Type B pancreatic cell (in vitro differentiated cells): ENCODE results near the gene RASAL2. TPM values are rescaled to one million over a fixed set of nuclear protein-coding genes. Genes with fewer than 3 reads are reported as not detected.
"Not testable (repeated sequence)": the region's sequence is repeated elsewhere in the genome, so short reads cannot be mapped to it uniquely, and the experiment has no call there.

Source experiments
- DNase-seq: peaks from one replicate; pipeline ENCODE4 v3.0.0; 2021; ENCODE audit warnings: mixed read lengths; ENCODE audit not compliant: unreplicated experiment; ENCODE audit errors: extremely low spot score
- H3K27ac Mint-ChIP-seq: 2 replicates; pipeline ENCODE4 v1.8.0; 2021; ENCODE audit warnings: mild to moderate bottlenecking, mixed read lengths
- H3K27me3 Mint-ChIP-seq: 2 replicates; pipeline ENCODE4 v1.8.0; 2021; ENCODE audit warnings: mixed read lengths
- H3K36me3 Mint-ChIP-seq: 2 replicates; pipeline ENCODE4 v1.8.0; 2021; ENCODE audit warnings: mixed read lengths
- H3K4me1 Mint-ChIP-seq: one replicate; pipeline ENCODE4 v1.8.0; 2021; ENCODE audit warnings: mixed read lengths; ENCODE audit not compliant: unreplicated experiment
- H3K4me3 Mint-ChIP-seq: 2 replicates; pipeline ENCODE4 v1.8.0; 2021; ENCODE audit warnings: mild to moderate bottlenecking, mixed read lengths
- H3K9me3 Mint-ChIP-seq: 2 replicates; pipeline ENCODE4 v1.8.0; 2021; ENCODE audit warnings: mixed read lengths
- CTCF ChIP-seq: fragments of 200-600 bp; sonication (generic); conservative IDR thresholded peaks from 2 replicates; pipeline ENCODE4 v1.5.0; 2021; ENCODE audit warnings: antibody characterized with exemption, mild to moderate bottlenecking
- total RNA-seq: library from RNA; stranded (reverse); gene quantifications from 2 replicates; pipeline ENCODE4 v1.2.1, GENCODE V29; 2021; ENCODE audit warnings: low replicate concordance

RASAL2 gene
- total RNA-seq, 1 donor from 2014 or later = 21.8 TPM

- H3K36me3 Mint-ChIP-seq = peaks cover 4% of the 10 kb centered on the region
- no peaks in the 10 kb centered on the region for H3K27me3 Mint-ChIP-seq
- no peak for DNase-seq
- no peak for TF ChIP-seq CTCF
- peaks cover 14% of the 10 kb centered on the region for H3K9me3 Mint-ChIP-seq
- no peak overlapping the region for H3K4me3 Mint-ChIP-seq
- H3K27ac Mint-ChIP-seq = no peak overlapping the region
- peaks cover 6% of the 10 kb centered on the region for H3K4me1 Mint-ChIP-seq
Measured at GRCh38 chr1:178196631-178197030, 102.7 kb downstream of the RASAL2 start.

- Mint-ChIP-seq H3K9me3 (peaks cover 26% of the 10 kb centered on the region), H3K36me3 (peaks cover 13% of the 10 kb centered on the region)
- not testable (repeated sequence) for H3K27me3 Mint-ChIP-seq, H3K27ac Mint-ChIP-seq, DNase-seq, H3K4me1 Mint-ChIP-seq, H3K4me3 Mint-ChIP-seq
Measured at GRCh38 chr1:178202095-178202494, 108.2 kb downstream of the RASAL2 start.

- not testable (repeated sequence) for H3K27me3 Mint-ChIP-seq, H3K4me1 Mint-ChIP-seq, H3K27ac Mint-ChIP-seq, DNase-seq, H3K4me3 Mint-ChIP-seq
- Mint-ChIP-seq H3K9me3 (peaks cover 26% of the 10 kb centered on the region), H3K36me3 (peaks cover 13% of the 10 kb centered on the region)
Measured at GRCh38 chr1:178202546-178202945, 108.6 kb downstream of the RASAL2 start.

- H3K27ac Mint-ChIP-seq, H3K4me3 Mint-ChIP-seq, H3K27me3 Mint-ChIP-seq, DNase-seq, H3K4me1 Mint-ChIP-seq: not testable (repeated sequence)
- peaks cover 22% of the 10 kb centered on the region for H3K36me3 Mint-ChIP-seq
- H3K9me3 Mint-ChIP-seq = peaks cover 14% of the 10 kb centered on the region
Measured at GRCh38 chr1:178208269-178208856, 114.5 kb downstream of the RASAL2 start.

GRCh38 chr1:178209935-178210334, 116.0 kb downstream of the RASAL2 start:
- no peaks in the 10 kb centered on the region for H3K4me1 Mint-ChIP-seq
- H3K27me3 Mint-ChIP-seq = no peaks in the 10 kb centered on the region
- no peak for DNase-seq
- H3K27ac Mint-ChIP-seq = no peak overlapping the region
- no peak for TF ChIP-seq CTCF
- no peak overlapping the region for H3K4me3 Mint-ChIP-seq
- H3K9me3 Mint-ChIP-seq = peaks cover 14% of the 10 kb centered on the region
- H3K36me3 Mint-ChIP-seq = peaks cover 18% of the 10 kb centered on the region

- TF ChIP-seq CTCF = no peak
- H3K27me3 Mint-ChIP-seq = no peaks in the 10 kb centered on the region
- H3K27ac Mint-ChIP-seq = no peak overlapping the region
- no peak for DNase-seq
- no peaks in the 10 kb centered on the region for H3K9me3 Mint-ChIP-seq
- H3K36me3 Mint-ChIP-seq = no peaks in the 10 kb centered on the region
- H3K4me1 Mint-ChIP-seq = no peaks in the 10 kb centered on the region
- H3K4me3 Mint-ChIP-seq = no peak overlapping the region
Measured at GRCh38 chr1:178218550-178218949, 124.6 kb downstream of the RASAL2 start.

- H3K27ac Mint-ChIP-seq = no peak overlapping the region
- no peak for TF ChIP-seq CTCF
- no peaks in the 10 kb centered on the region for H3K4me1 Mint-ChIP-seq
- no peaks in the 10 kb centered on the region for H3K36me3 Mint-ChIP-seq
- H3K9me3 Mint-ChIP-seq = no peaks in the 10 kb centered on the region
- no peaks in the 10 kb centered on the region for H3K27me3 Mint-ChIP-seq
- DNase-seq = no peak
- no peak overlapping the region for H3K4me3 Mint-ChIP-seq
Measured at GRCh38 chr1:178220094-178220493, 126.2 kb downstream of the RASAL2 start.
